Heart right ventricle (tissue), 16 donors: Measurements from ENCODE around the gene PLXND1. TPM values are rescaled to one million over a fixed set of nuclear protein-coding genes. Genes with fewer than 3 reads are reported as not detected.
"Not testable (repeated sequence)": the region's sequence is repeated elsewhere in the genome, so short reads cannot be mapped to it uniquely, and the experiment has no call there.

ENCODE experiments used
- ATAC-seq, 8 donors: fragments of 200-7000 bp; cut with Tn5 transposase; one replicate each; pipeline ENCODE4 v1.9.1; 2020; ENCODE audit warnings: mild to moderate bottlenecking in 8 of 8, moderate library complexity in 8 of 8, moderate number of reproducible peaks in 1 of 8
- DNase-seq, 2 donors: peaks; one replicate each; pipeline ENCODE4 v3.0.0-alpha.2; 2020
- H3K27ac ChIP-seq, 10 donors: fragments of 200-600 bp; sonication (generic) in 2 of 10; one replicate each; pipeline versions ENCODE4 v1.5.0 to v1.8.0; 2020 to 2022; ENCODE audit warnings: mild to moderate bottlenecking in 3 of 10
- H3K27me3 ChIP-seq, 7 donors: fragments of 200-600 bp; one replicate each; pipeline ENCODE4 v1.8.0; 2021 to 2022; ENCODE audit warnings: mild to moderate bottlenecking in 2 of 7
- H3K36me3 ChIP-seq, 9 donors: fragments of 200-600 bp; sonication (generic) in 1 of 9; one replicate each; pipeline versions ENCODE4 v1.5.0 to v1.8.0; 2020 to 2022; ENCODE audit warnings: mild to moderate bottlenecking in 2 of 9
- H3K4me1 ChIP-seq, 9 donors: fragments of 200-600 bp; sonication (generic) in 1 of 9; one replicate each; pipeline versions ENCODE4 v1.5.0 to v1.8.0; 2020 to 2022; ENCODE audit warnings: mild to moderate bottlenecking in 4 of 9
- H3K4me3 ChIP-seq, 10 donors: fragments of 200-600 bp; sonication (generic) in 2 of 10; one replicate each; pipeline versions ENCODE4 v1.5.0 to v1.8.0; 2020 to 2022; ENCODE audit warnings: mild to moderate bottlenecking in 7 of 10, moderate library complexity in 2 of 10
- H3K9me3 ChIP-seq, 11 donors: fragments of 200-600 bp in 10 of 11; sonication (generic) in 2 of 11; one replicate each; pipeline versions ENCODE4 v1.5.0 to v1.8.0; 2013 to 2022; ENCODE audit warnings: mild to moderate bottlenecking in 2 of 11, control low read depth in 1 of 11, moderate library complexity in 1 of 11
- CTCF ChIP-seq, 9 donors: fragments of 200-600 bp; sonication (generic) in 2 of 9; IDR thresholded peaks; one replicate each; pipeline versions ENCODE4 v1.5.0 to v1.8.0; 2021 to 2022; ENCODE audit warnings: antibody characterized with exemption in 9 of 9, mild to moderate bottlenecking in 5 of 9, moderate library complexity in 1 of 9
- WGBS, 2 donors: extraction: QIAGEN DNeasy Blood & Tissue Kit; methylation state at CpG; one replicate each; pipeline ENCODE4 v1.1.7; 2013; ENCODE audit warnings: inconsistent platforms in 1 of 2; 5-methylcytosine and 5-hydroxymethylcytosine counted together
- intact Hi-C, 10 donors: fragments of 100-400 bp; cut with DNase I; formaldehyde crosslinking; loops; one replicate each; pipeline versions ENCODE4 v1.11.1 to v1.14.2; 2022
- polyA plus RNA-seq, 2 donors: library from polyadenylated mRNA; stranded (reverse); fragments of 200-250 nt; gene quantifications; one replicate each; pipeline ENCODE4 v1.2.3, GENCODE V29; 2013
- total RNA-seq, 10 donors: library from RNA; stranded (reverse); fragmentation: NEBNext Ultra II Directional in 3 of 10; extraction: Animal tissue kit (Norgen Biotek cat#: 25700) in 3 of 10; gene quantifications; one replicate each; pipeline versions ENCODE4 v1.2.1 to v1.2.4, GENCODE V29; 2021 to 2023
- donor health status: Arrhythmogenic right ventricular cardiomyopathy.
- donor health status: ischemic (EF 13 %, LVEDD 7.1; RV severe dilation, severe dysfunction).
- donor health status: healthy with polysubstance abuse.
- donor health status: DM: no; HTN: yes; CAD: no.
- donor health status: DM: no; HTN: no; CAD: no.
- donor health status: ischemic (EF 25% LVEDD 6.9; RV normal size, moderate dysfunction).
- donor health status: ischemic (EF 25% LVEDD 5.7; RV mildly dilated, moderate dysfunction).
- donor health status: healthy.
- donor health status: DM: yes; HTN: yes; CAD: no.
- donor health status: Ischemic cardiomyopathy.
- donor health status: ischemic (EF 35%, LVEDD 5.7; RV mildly dilated, moderate dysfunction).
- donor health status: nonischemic (EF 11% LVEDD 7.7; RV severe dilation, severe dysfunction).
- donor health status: DM: yes; HTN: yes; CAD: no.
- donor health status: PGD.
- donor health status: ischemic (EF 29% LVEDD 5.4; RV normal size, mild dysfunction).
- donor health status: nonischemic (EF 23%, LVEDD 6.1; RV moderate dilation, normal function).

Gene PLXND1
- total and polyA plus RNA-seq, 12 donors = 40.9 to 169 (median 65.8) TPM

- ATAC-seq (peak in 1 of 8 donors; percentile 4), DNase-seq (peak in 1 of 2 donors; percentile 19)
- Histone ChIP-seq H3K4me1 (peaks cover 29 to 100% (median 90%) of the 10 kb centered on the region in 9 donors), H3K9me3 (no peaks in the 10 kb centered on the region), H3K4me3 (no peak overlapping the region), H3K36me3 (no peaks in the 10 kb centered on the region), H3K27ac (peak overlapping the region; percentile 8 to 98 (median 75)), H3K27me3 (no peaks in the 10 kb centered on the region)
- intact Hi-C loops = loop anchor here in 2 of 10 donors (5.0 kb wide), 2 partner anchors 110 to 120 kb away; no protein-coding TSS in a partner anchor
- WGBS, 2 donors = 66 to 70% methylated on average over 16 of the region's 16 CpGs
- no peak for TF ChIP-seq CTCF (IDR thresholded peaks at IDR 0.05)
Observed at GRCh38 chr3:129612534-129613366, 6.3 kb upstream of the PLXND1 start.

- Histone ChIP-seq H3K36me3 (no peaks in the 10 kb centered on the region), H3K4me3 (no peak overlapping the region), H3K9me3 (no peaks in the 10 kb centered on the region), H3K27ac (peak overlapping the region; percentile 13 to 98 (median 75)), H3K4me1 (peaks cover 34 to 100% (median 88%) of the 10 kb centered on the region in 9 donors), H3K27me3 (no peaks in the 10 kb centered on the region)
- peak in 6 of 8 donors; percentile 14 to 53 (median 19) for ATAC-seq
- 34 to 35% methylated on average over 25 of the region's 25 CpGs for WGBS, 2 donors
- TF ChIP-seq CTCF (IDR thresholded peaks at IDR 0.05) = peak in 5 of 9 donors; percentile 15 to 35 (median 16)
- DNase-seq = peak in 1 of 2 donors; percentile 62
- intact Hi-C loops = loop anchor here in 2 of 10 donors (5.0 kb wide), 2 partner anchors 110 to 120 kb away; no protein-coding TSS in a partner anchor
Observed at GRCh38 chr3:129611812-129612533, 5.5 kb upstream of the PLXND1 start.

GRCh38 chr3:129611446-129611800 lies 4.9 kb upstream of the PLXND1 start:
- H3K4me1 ChIP-seq = peaks cover 32 to 95% (median 82%) of the 10 kb centered on the region in 9 donors
- no peaks in the 10 kb centered on the region for H3K36me3 ChIP-seq
- TF ChIP-seq CTCF (IDR thresholded peaks at IDR 0.05) = no peak
- WGBS, 2 donors = 84 to 86% methylated on average over 9 of the region's 9 CpGs
- ATAC-seq (no peak), DNase-seq (no peak)
- no peak overlapping the region for H3K4me3 ChIP-seq
- intact Hi-C loops = loop anchor here in 2 of 10 donors (5.0 kb wide), 2 partner anchors 109 to 119 kb away; no protein-coding TSS in a partner anchor
- H3K27ac ChIP-seq = peak overlapping the region; percentile 13 to 98 (median 75)
- no peaks in the 10 kb centered on the region for H3K9me3 ChIP-seq
- H3K27me3 ChIP-seq = no peaks in the 10 kb centered on the region

GRCh38 chr3:129610794-129611445 lies 4.4 kb upstream of the PLXND1 start:
- peak in 1 of 2 donors; percentile 14 for DNase-seq
- not testable (repeated sequence) for H3K36me3 ChIP-seq, ATAC-seq, H3K27me3 ChIP-seq, H3K9me3 ChIP-seq, H3K4me3 ChIP-seq
- WGBS, 2 donors = 89 to 91% methylated on average over 10 to 11 of the region's 11 CpGs
- Histone ChIP-seq H3K4me1 (peaks cover 31 to 90% (median 79%) of the 10 kb centered on the region in 9 donors), H3K27ac (peak overlapping the region in 9 of 10 donors; percentile 13 to 98 (median 77))
- intact Hi-C loops = loop anchor here in 2 of 10 donors (5.0 kb wide), 2 partner anchors 109 to 119 kb away; no protein-coding TSS in a partner anchor
